Natural killer cell treated with Interleukin-12 subunit alpha and Interleukin-12 subunit beta and Interleukin-15 and Interleukin-18, amount 100 ng/mL, for 72 hours (primary cell): ENCODE measurements around the gene NFE2L2. TPM values are rescaled to one million over a fixed set of nuclear protein-coding genes. Genes with fewer than 3 reads are reported as not detected.

ENCODE experiments used
- total RNA-seq, 2 donors: library from RNA; stranded (reverse); gene quantifications; one replicate each; pipeline ENCODE4 v1.2.3, GENCODE V29; 2022

The NFE2L2 gene
- total RNA-seq, 2 donors from 2014 or later: 71.2 to 96.6 TPM

Other genes with a start within 250 kb of the NFE2L2 start
- gene HNRNPA3, start 51.9 kb downstream of the NFE2L2 start, total RNA-seq: 100 to 1,000 TPM; 170 to 282 TPM
- 10 to 100 TPM; 54.3 to 62.2 TPM for gene AGPS, start 128.0 kb upstream of the NFE2L2 start, total RNA-seq